ENCODE results near the gene DNAJB7.
"Not testable (repeated sequence)": the region's sequence is repeated elsewhere in the genome, so short reads cannot be mapped to it uniquely, and the experiment has no call there.

The DNAJB7 gene

GRCh38 chr22:40844951-40845350, 17.0 kb downstream of the DNAJB7 start:
- DNase-seq (ENCODE audit: low spot score), result no peak

GRCh38 chr22:40838486-40838885, 23.4 kb downstream of the DNAJB7 start:
- no peak for DNase-seq (ENCODE audit: low spot score)

GRCh38 chr22:40834619-40835018, 27.3 kb downstream of the DNAJB7 start:
- DNase-seq (ENCODE audit: low spot score), result no peak

GRCh38 chr22:40829131-40829530, 32.8 kb downstream of the DNAJB7 start:
- no peak for DNase-seq (ENCODE audit: low spot score)

DNA sequence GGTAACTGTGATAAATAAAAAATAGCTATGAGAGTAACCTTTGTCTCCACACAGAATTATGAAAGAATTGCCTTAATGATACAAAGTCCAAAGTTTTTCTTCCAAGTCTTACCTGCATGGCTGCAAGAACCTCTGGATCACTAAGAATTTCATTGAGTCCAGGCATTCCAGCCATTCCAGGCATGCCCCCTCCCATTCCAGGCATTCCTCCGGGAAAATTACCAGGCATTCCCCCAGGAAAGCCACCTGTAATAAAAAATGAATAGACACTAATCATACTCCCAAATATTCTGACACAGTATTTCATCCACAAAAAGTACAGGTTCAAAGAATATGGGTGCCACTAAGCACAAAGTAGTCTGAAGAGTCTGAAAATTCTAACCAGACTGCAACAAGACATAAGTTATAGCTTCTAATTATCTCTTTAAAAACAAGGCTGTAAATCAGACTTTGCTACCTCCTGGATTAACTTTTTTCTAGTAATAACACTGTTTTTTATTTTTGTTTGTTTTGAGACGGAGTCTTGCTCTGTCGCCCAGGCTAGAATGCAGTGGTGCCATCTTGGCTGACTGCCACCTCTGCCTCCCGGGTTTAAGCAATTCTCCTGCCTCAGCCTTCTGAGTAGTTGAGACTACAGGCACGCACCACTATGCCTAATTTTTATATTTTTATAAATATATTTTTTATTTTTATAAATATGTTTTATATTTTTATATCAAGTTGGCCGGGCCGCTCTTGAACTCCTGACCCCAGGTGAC, 34.8 kb downstream of the DNAJB7 start:
- DNase-seq (ENCODE audit: low spot score), result no peak

DNA sequence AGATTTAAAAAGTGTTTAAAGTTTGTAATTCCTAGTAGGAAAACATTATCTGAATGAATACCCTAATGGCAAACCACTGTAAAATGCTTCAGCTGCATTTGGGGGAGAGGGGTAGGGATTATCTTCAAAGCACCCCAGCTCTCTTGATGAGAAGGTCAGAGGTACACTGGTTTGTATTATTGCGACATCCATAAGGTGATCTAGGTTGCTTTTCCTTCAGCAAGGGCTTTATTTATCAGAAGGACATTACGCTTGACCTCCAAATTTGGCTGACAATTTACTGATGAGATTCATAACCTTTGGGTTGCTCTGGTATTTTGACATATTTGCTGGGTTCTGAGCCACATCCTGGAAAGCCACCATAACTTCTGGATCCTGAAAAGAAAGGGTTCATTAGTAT, 35.6 kb downstream of the DNAJB7 start:
- not testable (repeated sequence) for DNase-seq (ENCODE audit: low spot score)

DNA sequence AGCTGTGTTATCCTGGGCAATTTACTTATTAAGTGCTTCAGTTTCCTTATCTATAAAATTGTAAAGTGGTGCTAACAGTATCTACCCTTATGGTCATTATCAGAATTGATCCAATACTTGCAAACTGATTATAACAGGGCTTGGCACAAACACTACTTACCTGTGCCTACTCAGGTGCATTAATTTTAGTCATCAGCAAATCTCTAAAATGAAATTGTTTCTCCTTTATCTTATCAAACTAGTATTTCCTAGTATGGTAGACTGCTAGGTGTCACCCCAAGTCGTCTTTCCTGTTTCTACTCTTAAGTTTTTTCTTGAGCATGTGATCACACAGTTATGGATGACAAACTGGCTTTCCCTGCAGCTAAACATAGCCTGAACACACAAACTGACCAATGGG, 38.5 kb downstream of the DNAJB7 start:
- DNase-seq (ENCODE audit: low spot score), result no peak

DNA sequence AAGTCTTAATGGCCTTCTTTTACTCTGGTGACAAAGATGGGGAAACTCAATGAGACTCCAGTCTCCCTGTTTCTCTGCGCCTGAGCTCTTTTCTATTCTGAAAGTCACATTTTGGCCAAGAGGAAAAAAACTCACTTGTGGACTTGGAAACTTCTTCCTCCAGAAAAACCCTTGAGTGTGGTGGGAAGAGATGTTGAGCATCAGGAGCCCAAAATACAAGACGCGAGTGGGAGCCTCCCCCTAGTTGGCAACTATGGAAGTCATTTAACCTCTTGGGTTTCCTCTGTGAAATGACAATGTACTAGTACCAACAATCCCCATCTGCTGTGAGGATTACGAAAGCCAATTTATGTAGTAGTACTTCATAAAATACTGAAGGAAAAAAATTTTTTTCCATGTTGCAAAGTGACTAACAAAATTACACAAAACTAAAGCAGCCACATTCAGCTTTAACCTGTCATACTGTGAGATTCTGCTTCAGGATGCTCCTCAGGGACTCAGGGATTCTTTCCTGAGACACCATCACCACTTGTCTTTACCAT, 42.2 kb downstream of the DNAJB7 start:
- DNase-seq (ENCODE audit: low spot score), result peak; percentile 35

DNA sequence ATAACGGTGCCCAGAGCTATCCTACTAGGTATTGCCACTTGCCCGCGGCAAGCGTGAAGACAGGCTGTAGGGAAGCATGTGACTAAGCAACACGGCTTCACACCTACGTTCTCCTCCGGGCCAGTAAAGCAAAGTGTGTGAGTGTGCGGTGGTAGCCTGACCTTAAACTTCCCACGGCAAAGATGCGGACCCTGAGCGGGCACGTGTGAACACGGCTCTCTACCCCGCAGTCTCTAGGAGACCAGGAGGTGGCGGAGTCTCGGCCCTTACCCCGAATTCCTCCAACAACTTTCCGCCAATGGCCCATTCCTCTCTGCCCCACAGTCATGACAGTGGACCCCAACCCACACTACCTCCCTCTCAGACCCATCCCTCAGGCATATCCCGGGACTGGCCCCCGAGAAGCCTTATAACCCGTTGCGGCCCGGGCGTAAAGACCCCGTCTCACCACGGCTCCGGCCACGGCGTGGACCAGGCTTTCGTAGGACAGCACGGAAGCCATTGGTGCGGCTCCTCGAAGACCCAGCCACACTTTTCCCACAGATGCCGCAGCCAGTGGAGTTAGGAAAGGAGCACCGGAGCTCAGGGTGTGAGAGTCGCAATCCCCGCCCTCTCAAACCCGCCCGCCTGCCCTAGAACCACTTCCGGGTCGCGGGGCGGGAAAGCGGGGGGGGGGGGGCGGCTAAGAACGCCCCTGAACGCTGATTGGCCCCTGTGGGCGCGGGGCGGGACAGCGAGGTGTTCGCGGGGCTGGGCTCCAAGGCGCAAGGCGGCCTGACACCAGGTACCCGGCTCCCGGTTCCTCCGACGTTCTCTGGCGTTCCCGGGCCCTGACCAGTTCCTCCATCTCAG, 42.9 kb downstream of the DNAJB7 start, which contains the start of gene SLC25A17:
Gene SLC25A17 (minus strand): TSS at position 600 of the 852 bp plus-strand sequence. CDS start 98 bp downstream, at position 502.
- DNase-seq (ENCODE audit: low spot score), result peak; percentile 96

GRCh38 chr22:40818192-40818746, 43.6 kb downstream of the DNAJB7 start:
- DNase-seq (ENCODE audit: low spot score), result no peak

GRCh38 chr22:40817737-40818136, 44.2 kb downstream of the DNAJB7 start:
- no peak for DNase-seq (ENCODE audit: low spot score)

- no peak for DNase-seq (ENCODE audit: low spot score)
Observed at GRCh38 chr22:40813912-40814315, 48.0 kb downstream of the DNAJB7 start.
